SK-N-SH treated with all-trans-retinoic acid at 6 μM for 48 hours (cell line): ENCODE results near the gene SLC43A3.

Source experiments
- ATAC-seq: fragments of 200-7000 bp; cut with Tn5 transposase; 3 replicates; pipeline ENCODE4 v1.9.1; 2020; ENCODE audit warnings: mild to moderate bottlenecking, moderate library complexity
- ARNTL ChIP-seq: fragments of 450-650 bp; formaldehyde crosslinking; IDR thresholded peaks from 2 replicates; pipeline ENCODE4 v1.5.0; 2020; ENCODE audit warnings: low read depth, mild to moderate bottlenecking, moderate library complexity, borderline replicate concordance
- CREB5 ChIP-seq: fragments of 250-450 bp; sonication (Bioruptor Pico); IDR thresholded peaks from 2 replicates; pipeline ENCODE4 v1.5.1; 2020; ENCODE audit warnings: low read depth, mild to moderate bottlenecking, moderate library complexity
- CSDC2 ChIP-seq: fragments of 250-450 bp; sonication (Bioruptor Pico); IDR thresholded peaks from 2 replicates; pipeline ENCODE4 v1.5.0; 2020; ENCODE audit warnings: mild to moderate bottlenecking, moderate library complexity
- CSRNP3 ChIP-seq: fragments of 250-450 bp; sonication (Bioruptor Pico); IDR thresholded peaks from 2 replicates; pipeline ENCODE4 v1.5.1; 2021; ENCODE audit warnings: mild to moderate bottlenecking, moderate library complexity
- ESRRG ChIP-seq: fragments of 250-450 bp; sonication (Bioruptor Pico); IDR thresholded peaks from 2 replicates; pipeline ENCODE4 v1.6.1; 2021; ENCODE audit warnings: mild to moderate bottlenecking
- GLIS3 ChIP-seq: fragments of 250-450 bp; sonication (Bioruptor Pico); IDR thresholded peaks from 2 replicates; pipeline ENCODE4 v1.5.0; 2020; ENCODE audit warnings: mild to moderate bottlenecking, moderate library complexity
- ISL1 ChIP-seq: fragments of 250-450 bp; sonication (Bioruptor Pico); IDR thresholded peaks from 2 replicates; pipeline ENCODE4 v2.1.2; 2022; ENCODE audit warnings: mild to moderate bottlenecking, moderate library complexity
- OSR1 ChIP-seq: fragments of 250-450 bp; sonication (Bioruptor Pico); IDR thresholded peaks from 2 replicates; pipeline ENCODE4 v1.8.0; 2022; ENCODE audit warnings: moderate library complexity, mild to moderate bottlenecking, inconsistent platforms
- PATZ1 ChIP-seq: fragments of 250-450 bp; sonication (Bioruptor Pico); IDR thresholded peaks from 2 replicates; pipeline ENCODE4 v1.8.0; 2020; ENCODE audit warnings: mild to moderate bottlenecking, moderate library complexity, borderline replicate concordance
- PPARA ChIP-seq: fragments of 250-450 bp; sonication (Bioruptor Pico); IDR thresholded peaks from 2 replicates; pipeline ENCODE4 v1.5.0; 2020; ENCODE audit warnings: mild to moderate bottlenecking, borderline replicate concordance
- RARB ChIP-seq: fragments of 250-450 bp; sonication (Bioruptor Pico); IDR thresholded peaks from 2 replicates; pipeline ENCODE4 v1.8.0; 2021; ENCODE audit warnings: mild to moderate bottlenecking, moderate library complexity
- SNAI2 ChIP-seq: fragments of 250-450 bp; sonication (Bioruptor Pico); IDR thresholded peaks from 2 replicates; pipeline ENCODE4 v1.5.0; 2020; ENCODE audit warnings: mild to moderate bottlenecking, moderate library complexity
- TCF4 ChIP-seq: fragments of 250-450 bp; sonication (Bioruptor Pico); IDR thresholded peaks from 2 replicates; pipeline ENCODE4 v1.8.0; 2021; ENCODE audit warnings: mild to moderate bottlenecking, moderate library complexity, borderline replicate concordance
- TOX ChIP-seq: fragments of 250-450 bp; sonication (Bioruptor Pico); IDR thresholded peaks from 2 replicates; pipeline ENCODE4 v1.8.0; 2021; ENCODE audit warnings: mild to moderate bottlenecking, moderate library complexity, borderline replicate concordance
- TSHZ2 ChIP-seq: fragments of 250-450 bp; sonication (Bioruptor Pico); IDR thresholded peaks from 2 replicates; pipeline ENCODE4 v1.5.0; 2020; ENCODE audit warnings: mild to moderate bottlenecking, moderate library complexity
- ZC3H10 ChIP-seq: fragments of 250-450 bp; sonication (Bioruptor Pico); IDR thresholded peaks from 2 replicates; pipeline ENCODE4 v1.5.1; 2021; ENCODE audit warnings: mild to moderate bottlenecking, moderate library complexity
- ZFP3 ChIP-seq: fragments of 250-450 bp; sonication (Bioruptor Pico); IDR thresholded peaks from 2 replicates; pipeline ENCODE4 v1.5.0; 2020; ENCODE audit warnings: mild to moderate bottlenecking, moderate library complexity
- ZFP30 ChIP-seq: fragments of 450-650 bp; formaldehyde crosslinking; IDR thresholded peaks from 2 replicates; pipeline ENCODE4 v1.5.0; 2022; ENCODE audit warnings: mild to moderate bottlenecking, moderate library complexity
- ZNF565 ChIP-seq: fragments of 450-650 bp; formaldehyde crosslinking; conservative IDR thresholded peaks from 2 replicates; pipeline ENCODE4 v1.5.0; 2020; ENCODE audit warnings: low read depth, mild to moderate bottlenecking, moderate library complexity
- ZNF70 ChIP-seq: fragments of 450-650 bp; formaldehyde crosslinking; IDR thresholded peaks from 2 replicates; pipeline ENCODE4 v1.5.0; 2020; ENCODE audit warnings: mild to moderate bottlenecking, moderate library complexity
- ZNF8 ChIP-seq: fragments of 450-650 bp; formaldehyde crosslinking; IDR thresholded peaks from 2 replicates; pipeline ENCODE4 v1.5.0; 2020; ENCODE audit warnings: mild to moderate bottlenecking, moderate library complexity

The SLC43A3 gene

GRCh38 chr11:57424137-57424791, 2.7 kb downstream of the SLC43A3 start:
- ATAC-seq: no peak
- TF ChIP-seq OSR1 (CRISPR knock-in tag): no peak
- TF ChIP-seq SNAI2 (CRISPR knock-in tag): no peak
- TF ChIP-seq ZNF8: no peak
- no peak for TF ChIP-seq ZFP3
- no peak for TF ChIP-seq GLIS3
- TF ChIP-seq CSRNP3: no peak
- TF ChIP-seq PATZ1 (CRISPR knock-in tag): no peak
- no peak for TF ChIP-seq TSHZ2
- no peak for TF ChIP-seq ARNTL (CRISPR knock-in tag)
- no peak for TF ChIP-seq ZFP30 (CRISPR knock-in tag)

- ATAC-seq: no peak
- TF ChIP-seq CSRNP3: no peak
- no peak for TF ChIP-seq GLIS3
- TF ChIP-seq ZNF70: no peak
- no peak for TF ChIP-seq CREB5 (CRISPR knock-in tag)
- no peak for TF ChIP-seq TCF4
- TF ChIP-seq PPARA (CRISPR knock-in tag): no peak
- no peak for TF ChIP-seq ISL1 (CRISPR knock-in tag)
- no peak for TF ChIP-seq ZNF8
- TF ChIP-seq ZFP30 (CRISPR knock-in tag): no peak
- no peak for TF ChIP-seq OSR1 (CRISPR knock-in tag)
- TF ChIP-seq ZFP3: no peak
- TF ChIP-seq TOX (CRISPR knock-in tag): no peak
Measured at GRCh38 chr11:57422669-57423068, 4.3 kb downstream of the SLC43A3 start.

GRCh38 chr11:57421805-57422204, 5.1 kb downstream of the SLC43A3 start:
- no peak for ATAC-seq
- TF ChIP-seq TSHZ2: no peak
- TF ChIP-seq CSDC2 (CRISPR knock-in tag): no peak
- TF ChIP-seq ESRRG (CRISPR knock-in tag): no peak
- TF ChIP-seq ZC3H10: no peak
- no peak for TF ChIP-seq CSRNP3
- no peak for TF ChIP-seq TOX (CRISPR knock-in tag)
- no peak for TF ChIP-seq RARB (CRISPR knock-in tag)
- TF ChIP-seq CREB5 (CRISPR knock-in tag): no peak
- no peak for TF ChIP-seq ZNF70
- TF ChIP-seq ZNF565 (CRISPR knock-in tag): no peak
- TF ChIP-seq ZFP30 (CRISPR knock-in tag): no peak
